EH (cell line): ENCODE measurements around the gene ASGR1.

Source experiments
- DNase-seq: peaks from one replicate; pipeline ENCODE4 v3.0.0-alpha.2; 2015; ENCODE audit warnings: low read depth

The ASGR1 gene

GRCh38 chr17:7216242-7217112, 37.3 kb upstream of the ASGR1 start:
- DNase-seq, result no peak

- peak; percentile 35 for DNase-seq
These were observed 36.5 kb upstream of the ASGR1 start for GRCh38 chr17:7215652-7216180.

DNA sequence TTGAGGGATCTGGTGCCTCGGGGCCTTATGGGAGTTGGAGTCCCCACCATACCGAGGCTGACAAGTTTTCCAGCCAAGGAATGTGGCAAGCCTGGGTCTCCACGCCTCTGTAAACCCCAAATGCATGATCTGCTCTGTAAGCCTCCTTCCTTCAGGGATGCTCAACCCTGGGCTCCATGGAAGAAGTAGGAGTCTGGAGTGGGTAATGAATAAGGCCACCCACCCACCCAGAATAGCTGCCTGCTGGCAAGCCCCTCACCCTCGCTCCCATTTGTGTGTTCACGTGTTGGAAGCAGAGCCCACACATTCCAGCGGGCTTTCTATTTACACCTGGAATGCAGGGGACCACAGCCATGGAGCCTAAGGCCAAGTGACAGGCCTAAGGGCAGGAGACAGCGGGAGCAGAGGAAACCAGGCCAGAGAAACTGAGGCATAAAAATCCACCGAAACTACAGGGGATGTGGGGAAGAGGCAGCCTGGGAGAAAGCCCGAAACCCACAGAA, 36.0 kb upstream of the ASGR1 start:
- DNase-seq, result no peak

DNA sequence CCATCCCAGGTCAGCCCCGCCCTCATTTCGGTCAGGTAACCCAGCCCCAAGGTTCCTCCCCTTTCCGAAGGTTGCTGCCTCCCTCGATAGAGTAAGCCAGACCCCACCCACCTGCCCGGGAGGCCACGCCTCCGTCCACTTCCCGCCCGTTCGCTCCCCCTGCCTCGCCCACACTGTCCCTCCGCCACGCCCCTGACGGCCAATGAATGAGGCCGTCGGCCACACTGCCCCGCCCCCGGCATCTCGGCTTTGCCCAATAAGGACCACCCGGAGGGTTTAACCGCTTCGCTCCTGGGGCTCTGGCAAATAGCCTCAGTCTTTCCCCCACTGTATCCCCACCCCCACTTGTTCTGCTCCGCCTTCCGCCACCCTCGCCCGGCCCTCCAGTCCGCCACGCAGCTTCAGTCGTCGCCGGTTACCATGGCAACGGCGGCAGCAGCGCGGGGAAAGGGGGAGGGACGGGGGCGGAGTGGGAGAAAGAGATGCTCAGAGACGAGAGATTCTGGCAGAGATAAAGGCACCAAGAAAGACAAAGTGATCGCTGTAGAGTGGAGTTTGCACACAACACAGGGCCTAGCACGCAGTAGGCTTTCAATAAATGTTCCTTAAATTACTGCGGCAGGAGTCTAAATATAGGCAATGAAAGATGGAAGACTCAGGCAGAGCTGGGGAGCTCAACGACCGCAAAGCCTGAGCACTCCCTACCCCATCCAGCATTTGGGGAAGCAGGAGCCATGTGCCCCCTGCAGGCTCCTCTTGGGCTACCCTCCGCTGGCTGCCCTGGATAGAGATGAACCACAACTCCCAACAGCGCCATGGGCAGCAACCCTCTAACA, 35.3 kb upstream of the ASGR1 start:
- DNase-seq, result peak; percentile 97

- peak; percentile 68 for DNase-seq
These were observed 34.7 kb upstream of the ASGR1 start for GRCh38 chr17:7213895-7214299.

- no peak for DNase-seq
These were observed 32.5 kb upstream of the ASGR1 start for GRCh38 chr17:7211491-7212273.

- DNase-seq, result no peak
These were observed 29.7 kb upstream of the ASGR1 start for GRCh38 chr17:7208754-7209460.

GRCh38 chr17:7208027-7208571, 28.9 kb upstream of the ASGR1 start:
- DNase-seq, result no peak

- no peak for DNase-seq
These were observed 28.2 kb upstream of the ASGR1 start for GRCh38 chr17:7207120-7208001.

DNA sequence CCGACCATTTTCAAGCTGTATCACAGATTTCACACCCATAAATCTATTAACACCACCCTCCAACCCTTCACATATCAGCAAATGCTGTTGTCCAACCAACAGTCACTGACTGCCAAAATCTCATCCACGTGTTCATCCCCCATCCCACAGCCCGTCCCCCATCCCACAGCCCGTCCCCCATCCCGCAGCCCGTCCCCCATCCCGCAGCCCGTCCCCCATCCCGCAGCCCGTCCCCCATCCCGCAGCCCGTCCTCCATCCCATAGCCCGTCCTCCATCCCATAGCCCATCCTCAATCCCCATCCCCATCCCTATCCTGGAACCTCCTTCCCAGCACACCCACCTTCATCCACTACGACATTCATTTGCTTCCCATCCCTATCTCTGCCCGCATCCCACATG, 26.4 kb upstream of the ASGR1 start:
- no peak for DNase-seq

- DNase-seq, result peak; percentile 81
These were observed 25.8 kb upstream of the ASGR1 start for GRCh38 chr17:7204828-7205461.

GRCh38 chr17:7204336-7204735, 25.2 kb upstream of the ASGR1 start:
- DNase-seq, result no peak

DNA sequence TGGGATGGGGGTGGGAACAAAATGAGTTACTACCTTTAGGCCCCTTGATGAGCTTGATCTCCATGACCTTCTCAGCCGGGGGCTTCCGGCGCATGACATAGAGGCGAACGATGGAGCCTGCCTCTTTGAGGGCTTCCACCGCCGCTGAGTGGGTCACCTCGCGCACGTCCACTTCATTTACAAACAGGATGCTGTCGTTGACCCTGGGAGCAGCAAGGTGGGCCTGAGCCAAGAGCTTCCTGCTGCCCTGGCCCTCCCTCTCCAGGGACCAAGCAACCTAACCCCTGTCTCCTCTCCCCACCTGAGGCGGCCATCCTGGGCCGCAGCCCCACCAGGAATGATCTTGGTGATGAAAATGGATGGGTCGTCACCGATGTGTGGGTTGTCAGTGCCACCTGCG, 24.2 kb upstream of the ASGR1 start:
- no peak for DNase-seq

DNA sequence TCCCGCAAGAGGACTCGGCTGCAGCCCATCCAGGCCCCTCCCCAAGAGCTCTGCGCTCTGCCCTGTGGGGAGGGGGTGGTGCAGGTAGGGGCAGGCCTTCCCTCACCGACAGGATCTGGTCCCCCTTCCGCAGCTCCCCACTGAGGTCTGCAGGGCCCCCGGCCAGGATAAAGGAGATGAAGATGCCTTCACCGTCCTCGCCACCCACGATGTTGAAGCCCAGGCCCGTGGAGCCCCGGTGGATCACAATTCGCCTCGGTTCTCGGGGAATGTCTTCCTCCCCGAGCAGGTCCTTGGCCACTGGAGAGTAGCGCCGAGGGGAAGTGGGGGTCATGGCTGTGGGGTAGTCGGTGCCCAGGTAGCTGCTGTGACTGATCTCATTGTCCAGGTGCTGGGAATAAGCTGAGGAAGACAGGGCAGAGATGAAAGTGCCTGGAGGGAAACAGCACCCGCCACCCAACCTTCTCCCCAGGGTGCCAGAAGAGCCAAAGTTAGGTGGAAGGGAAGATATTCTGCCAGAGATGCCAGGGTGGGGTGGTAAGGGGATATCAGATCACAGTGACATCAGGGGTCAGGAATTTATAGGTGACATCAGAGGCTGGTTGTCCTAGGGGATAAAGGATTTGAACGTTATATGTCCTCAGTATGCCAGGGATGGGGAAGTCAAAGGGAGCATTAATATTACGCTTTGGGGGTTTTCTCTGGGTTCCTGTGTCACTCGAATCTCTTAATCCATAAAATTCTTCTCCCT, 17.7 kb upstream of the ASGR1 start:
- DNase-seq, result no peak

DNA sequence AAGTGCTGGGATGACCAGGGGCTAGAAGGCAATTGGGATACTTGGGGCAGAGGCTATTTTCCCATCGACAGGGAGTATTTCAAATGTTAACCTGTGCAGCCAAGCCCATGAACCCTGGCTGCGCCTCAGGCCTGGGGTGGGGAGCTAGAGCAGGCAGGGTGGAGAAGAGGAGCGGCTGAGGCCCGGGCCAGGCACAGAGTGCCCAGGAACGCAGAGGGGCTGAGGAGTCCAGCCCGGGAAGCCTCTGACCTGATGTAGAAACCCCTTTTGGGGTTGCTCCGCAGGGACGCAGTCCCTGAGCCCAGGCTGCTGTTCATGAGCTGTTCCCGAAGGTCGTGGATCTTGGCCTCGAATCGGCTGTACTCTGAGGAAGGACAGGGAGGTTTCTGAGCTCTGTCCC, 16.8 kb upstream of the ASGR1 start:
- DNase-seq, result no peak

DNA sequence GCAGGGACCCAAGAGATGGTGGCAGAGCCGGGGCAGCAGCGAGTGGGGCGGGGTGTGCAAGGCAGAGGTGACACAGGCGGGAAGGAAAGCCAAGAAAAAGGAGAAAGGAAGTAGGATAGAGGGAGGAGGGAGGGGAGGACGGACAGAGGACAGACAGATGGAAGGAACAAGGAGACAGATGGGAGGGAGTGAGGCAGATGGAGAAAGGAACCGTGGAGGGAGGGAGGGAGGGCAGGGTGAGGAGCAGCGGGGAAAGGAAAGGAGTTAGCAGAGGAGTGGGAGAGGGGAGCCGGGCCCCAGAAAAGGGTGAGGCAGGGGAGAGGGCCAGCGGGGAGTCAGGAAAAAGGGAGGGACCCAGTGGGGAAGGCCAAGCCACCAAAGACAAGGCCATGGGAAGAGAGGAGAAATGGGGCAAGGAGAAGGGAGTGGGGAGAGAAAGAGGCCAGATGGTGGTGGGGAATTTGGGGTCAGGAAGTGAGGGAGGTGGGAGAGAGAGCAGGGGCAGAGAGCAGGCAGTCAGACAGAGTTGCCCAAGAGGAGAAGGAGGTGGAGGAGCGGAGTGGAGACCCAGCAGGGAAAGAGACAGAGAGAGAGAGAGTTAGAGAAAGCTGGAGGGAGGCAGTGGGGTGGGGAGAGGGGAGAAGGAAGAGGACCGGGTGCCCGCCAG, 13.2 kb upstream of the ASGR1 start:
- no peak for DNase-seq

GRCh38 chr17:7191571-7192270, 12.6 kb upstream of the ASGR1 start:
- DNase-seq, result peak; percentile 55

GRCh38 chr17:7191069-7191468, 11.9 kb upstream of the ASGR1 start:
- DNase-seq, result no peak
